K562 (cell line): Measurements from ENCODE around the gene TEPSIN. TPM values are rescaled to one million over a fixed set of nuclear protein-coding genes. Genes with fewer than 3 reads are reported as not detected.

Experiments
- AFF1 ChIP-seq, 2 experiments: fragments of 450-650 bp; IDR thresholded peaks; 2 replicates each; pipeline ENCODE4 v1.6.1; 2018; ENCODE audit warnings: mild to moderate bottlenecking in 2 of 2, low read depth in 1 of 2; ENCODE audit not compliant: partially characterized antibody in 2 of 2
- ARID4B ChIP-seq: sonication (generic); formaldehyde crosslinking; IDR thresholded peaks from 2 replicates; pipeline ENCODE4 v1.8.0; 2022; ENCODE audit warnings: mild to moderate bottlenecking, missing genetic modification reagents
- EP400 ChIP-seq: fragments of 450-650 bp; IDR thresholded peaks from 2 replicates; pipeline ENCODE4 v1.6.1; 2017; ENCODE audit warnings: antibody characterized with exemption, mild to moderate bottlenecking, moderate library complexity
- GABPB2 ChIP-seq: fragments of 250-450 bp; sonication (Bioruptor Pico); conservative IDR thresholded peaks from 2 replicates; pipeline ENCODE4 v1.5.1; 2021; ENCODE audit warnings: mild to moderate bottlenecking
- HDAC1 ChIP-seq, 2 experiments: fragments of 450-650 bp; IDR thresholded peaks; 2 replicates each; pipeline ENCODE4 v1.6.1; 2016 to 2017; ENCODE audit warnings: inconsistent platforms in 1 of 2, mild to moderate bottlenecking in 1 of 2, moderate library complexity in 1 of 2
- HLTF ChIP-seq: fragments of 450-650 bp; IDR thresholded peaks from 2 replicates; pipeline ENCODE4 v1.6.1; 2016
- HNRNPK ChIP-seq: fragments of 200-400 bp; formaldehyde crosslinking; IDR thresholded peaks from one replicate; pipeline ENCODE4 v1.6.1; 2018; ENCODE audit warnings: mild to moderate bottlenecking, low read depth, low read length; ENCODE audit not compliant: poor library complexity, severe bottlenecking
- MAFF ChIP-seq: IDR thresholded peaks from 2 replicates; pipeline ENCODE4 v1.6.1; 2012; ENCODE audit warnings: low read length, improper control_type of control experiment
- SIN3A ChIP-seq, 2 experiments: fragments of 150-350 bp in 1 of 2; IDR thresholded peaks; 2 replicates each; pipeline ENCODE4 v1.6.1; 2011 to 2016; ENCODE audit warnings: borderline replicate concordance in 2 of 2, low read depth in 2 of 2, low read length in 2 of 2, mild to moderate bottlenecking in 2 of 2, moderate library complexity in 2 of 2; ENCODE audit not compliant: control insufficient read depth in 1 of 2
- ZMIZ1 ChIP-seq, 2 experiments: fragments of 150-350 bp in 1 of 2; IDR thresholded peaks; 2 replicates each; pipeline ENCODE4 v1.6.1; 2012 to 2016; ENCODE audit warnings: low read depth in 2 of 2, low read length in 2 of 2, mild to moderate bottlenecking in 1 of 2, moderate library complexity in 1 of 2
- ZNF212 ChIP-seq: fragments of 450-650 bp; formaldehyde crosslinking; IDR thresholded peaks from 2 replicates; pipeline ENCODE4 v1.4.0; 2020; ENCODE audit warnings: mild to moderate bottlenecking
- ZNF253 ChIP-seq: fragments of 250-450 bp; sonication (Bioruptor Pico); conservative IDR thresholded peaks from 2 replicates; pipeline ENCODE4 v1.6.1; 2021; ENCODE audit warnings: mild to moderate bottlenecking
- ZNF57 ChIP-seq: fragments of 450-650 bp; formaldehyde crosslinking; IDR thresholded peaks from 2 replicates; pipeline ENCODE4 v1.4.0; 2020; ENCODE audit warnings: mild to moderate bottlenecking, moderate library complexity
- polyA plus RNA-seq, 8 experiments: library from polyadenylated mRNA; depleted of rRNA in 4 of 8; stranded (reverse) in 5 of 8; unstranded in 3 of 8; fragments of >200 nt; fragmentation: Nextera tagmentation in 2 of 8; fragmentation: Illumina TruSeq in 1 of 8; extraction: Ambion mirVana in 2 of 8; extraction: Trizol in 1 of 8; gene quantifications; 2 replicates each; pipeline versions ENCODE4 v1.2.1 to v1.2.3, GENCODE V29; 2011 to 2014; ENCODE audit warnings: inconsistent platforms in 1 of 8, missing spikeins in 1 of 8
- total RNA-seq, 7 experiments: library from RNA; depleted of rRNA in 6 of 7; stranded (reverse); fragments of >200 nt in 6 of 7; fragmentation: Illumina TruSeq in 2 of 7; extraction: Trizol in 2 of 7; gene quantifications; 2 replicates each; pipeline versions ENCODE4 v1.2.1 to v1.2.3, GENCODE V29; 2011 to 2021; ENCODE audit warnings: low replicate concordance in 1 of 7

TEPSIN gene
- total and polyA plus RNA-seq, 9 of the 15 experiments (the other 6 are each of a cell fraction or from before 2014, with no cell fraction given): 0.80 to 29.8 (median 5.3) TPM

GRCh38 chr17:81222906-81223761 lies 15.7 kb downstream of the TEPSIN start, which contains the start of gene CEP131 (continued):
- TF ChIP-seq ARID4B (CRISPR knock-in tag): no peak
- TF ChIP-seq HLTF: peak; percentile 22; the same call in 1 of the 2 replicates
- TF ChIP-seq EP400: peak; percentile 80
- TF ChIP-seq HDAC1 (IDR thresholded peaks at IDR 0.05): peak in 1 of 2 experiments; percentile 64; a peak in 2 of 4 replicates
- TF ChIP-seq ZNF253 (CRISPR knock-in tag): no peak
- no peak for TF ChIP-seq GABPB2 (CRISPR knock-in tag)
- TF ChIP-seq HNRNPK: no peak
- TF ChIP-seq MAFF: no peak
- 0 out of 4 replicates have a peak, but pooled peaks of 1 of the 2 experiments have one; percentile 53 for TF ChIP-seq SIN3A (IDR thresholded peaks at IDR 0.05; ENCODE audit: borderline replicate concordance in 2 of 2, control insufficient read depth in 1 of 2, low read depth in 2 of 2, low read length in 2 of 2)
- TF ChIP-seq ZNF57: no peak
- TF ChIP-seq ZNF212 (CRISPR knock-in tag): no peak
- TF ChIP-seq ZMIZ1 (IDR thresholded peaks at IDR 0.05; ENCODE audit: low read depth in 2 of 2, low read length in 2 of 2): no peak
- TF ChIP-seq AFF1 (IDR thresholded peaks at IDR 0.05; ENCODE audit: low read depth in 1 of 2, partially characterized antibody in 2 of 2): no peak
